ENCODE results near the gene UBE2H.
"Not testable (repeated sequence)": the region's sequence is repeated elsewhere in the genome, so short reads cannot be mapped to it uniquely, and the experiment has no call there.

UBE2H gene

DNA sequence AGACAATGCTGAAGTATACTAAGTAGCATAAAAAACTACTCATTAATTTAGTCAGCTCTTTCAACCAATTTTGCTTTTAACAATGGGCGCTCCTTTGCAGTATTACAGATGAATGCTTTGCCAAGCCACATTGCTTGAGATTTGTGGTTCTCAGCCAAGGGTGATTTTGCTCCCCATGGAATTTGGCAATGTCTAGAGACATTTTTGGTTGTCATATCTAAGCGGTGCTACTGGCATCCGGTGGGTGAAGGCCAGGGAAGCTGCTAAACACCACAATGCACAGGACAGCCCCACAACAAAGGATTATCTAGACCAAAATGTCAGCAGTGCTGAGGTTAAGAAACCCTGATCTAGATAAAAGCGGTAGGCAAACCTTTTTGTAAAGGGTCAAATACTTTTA, 112.0 kb downstream of the UBE2H start:
- no peak for DNase-seq

DNA sequence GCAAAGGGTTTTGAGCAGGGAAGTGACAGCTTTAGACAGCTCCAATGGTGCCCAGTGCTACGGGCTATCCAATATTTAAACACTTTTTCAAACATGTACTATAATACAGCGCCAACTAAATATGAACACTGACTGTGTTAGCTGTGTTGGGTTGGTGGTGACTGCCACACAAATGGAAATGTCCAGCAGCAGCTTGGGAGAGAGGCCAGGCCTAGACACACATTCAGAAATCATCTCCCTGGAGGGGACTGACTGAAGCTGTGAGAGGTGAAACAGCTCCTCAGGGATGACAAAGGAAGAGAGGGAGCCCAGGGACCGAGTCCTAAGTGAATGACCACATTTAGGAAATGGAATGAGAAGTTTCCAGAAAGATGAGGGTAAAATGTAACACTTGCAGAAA, 115.8 kb downstream of the UBE2H start:
- no peak for DNase-seq

DNA sequence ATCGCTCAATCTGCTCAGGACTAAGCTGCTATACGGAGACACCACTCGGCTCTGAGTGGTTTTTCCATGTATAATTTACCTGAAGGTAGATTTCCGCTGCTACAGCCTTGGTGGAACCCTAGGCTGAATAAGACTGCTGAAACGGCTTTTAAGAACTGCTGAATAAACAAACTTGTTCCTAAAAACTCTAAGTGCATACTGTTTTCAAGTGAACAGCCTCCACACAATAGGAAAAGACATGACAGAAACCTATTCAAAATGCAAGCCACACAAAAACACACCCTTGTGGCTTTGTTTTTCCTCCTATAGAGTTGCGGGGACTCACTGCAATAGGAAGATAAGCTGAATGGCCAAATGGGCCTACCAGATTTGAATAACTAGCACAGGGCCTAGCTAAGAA, 117.2 kb downstream of the UBE2H start:
- DNase-seq, result no peak

GRCh38 chr7:129833353-129833752, 119.4 kb downstream of the UBE2H start:
- not testable (repeated sequence) for DNase-seq

DNA sequence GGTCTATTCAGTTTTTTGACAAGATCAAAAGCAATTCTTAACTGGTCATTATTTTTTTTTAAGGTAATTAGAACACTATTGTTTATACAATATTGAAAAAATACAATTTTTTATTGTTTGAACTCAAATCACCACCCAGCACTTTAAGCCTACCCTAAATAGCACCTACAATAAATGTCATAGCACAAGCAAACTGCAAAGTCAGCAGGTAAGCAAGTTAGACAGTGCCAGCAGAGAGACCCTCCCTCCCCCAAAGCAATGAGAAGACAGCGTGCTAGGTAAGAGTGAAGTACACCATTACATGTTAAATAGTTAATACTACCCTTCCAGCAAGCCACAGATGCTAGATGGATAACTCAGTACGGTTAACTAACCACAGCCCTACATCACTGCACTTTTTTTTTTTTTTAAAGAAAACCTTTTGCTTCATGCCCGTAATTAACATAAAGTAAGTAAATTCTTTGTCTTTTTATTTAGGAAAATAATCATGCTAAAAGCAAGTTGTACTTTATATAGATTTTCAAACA, 120.0 kb downstream of the UBE2H start:
- DNase-seq, result no peak

DNA sequence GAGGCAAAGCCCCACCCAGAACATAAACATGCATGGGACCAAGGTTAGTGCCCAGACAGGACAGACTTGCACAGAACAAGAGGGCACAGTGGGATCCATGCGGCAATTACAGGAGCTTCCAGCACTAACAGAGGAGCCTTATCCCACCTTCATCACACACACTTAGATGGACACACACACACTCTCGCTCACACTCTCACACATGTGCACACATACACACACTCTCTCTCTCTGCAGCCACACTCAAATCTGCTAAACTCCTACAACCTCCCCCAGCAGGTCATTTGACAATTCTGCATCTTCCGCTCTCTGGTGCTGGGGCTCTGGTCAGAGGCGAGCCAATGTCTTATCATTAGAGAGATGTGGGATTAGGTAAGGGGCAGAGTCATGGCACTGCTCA, 120.5 kb downstream of the UBE2H start:
- no peak for DNase-seq

DNA sequence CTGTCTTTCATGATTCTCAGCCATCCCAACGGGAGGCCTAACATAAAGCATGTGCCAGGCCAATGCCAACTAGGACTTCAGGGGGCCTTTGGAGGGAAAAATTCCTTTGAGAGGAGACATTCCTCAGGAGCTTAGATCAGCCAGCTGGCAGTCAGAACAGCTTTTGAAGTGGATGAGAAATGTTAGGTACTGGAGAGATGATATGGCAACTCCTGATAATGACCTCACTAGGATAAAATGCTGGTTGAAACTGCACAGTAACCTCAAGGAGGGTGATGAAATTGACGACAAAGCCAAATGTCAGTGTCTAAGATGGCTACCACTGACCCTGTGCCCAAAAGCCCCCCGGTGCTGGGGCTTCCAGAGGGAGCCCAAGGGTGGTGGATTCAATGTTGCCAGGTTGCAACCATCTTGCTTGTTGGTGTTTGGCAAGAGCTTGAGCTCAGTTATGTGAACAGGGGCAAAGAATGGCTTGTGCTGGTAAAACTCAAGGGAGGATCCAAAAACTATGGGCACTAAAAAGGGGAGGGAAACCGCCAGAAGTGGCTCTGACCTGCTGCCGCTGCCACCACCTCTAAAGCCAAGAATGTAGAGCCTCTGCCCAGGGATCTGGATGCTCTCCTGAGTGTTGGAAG, 121.2 kb downstream of the UBE2H start:
- no peak for DNase-seq

GRCh38 chr7:129830949-129831348, 121.8 kb downstream of the UBE2H start:
- DNase-seq, result no peak

- peak; percentile 30 for DNase-seq
These were observed 122.8 kb downstream of the UBE2H start for GRCh38 chr7:129829737-129830631.

DNA sequence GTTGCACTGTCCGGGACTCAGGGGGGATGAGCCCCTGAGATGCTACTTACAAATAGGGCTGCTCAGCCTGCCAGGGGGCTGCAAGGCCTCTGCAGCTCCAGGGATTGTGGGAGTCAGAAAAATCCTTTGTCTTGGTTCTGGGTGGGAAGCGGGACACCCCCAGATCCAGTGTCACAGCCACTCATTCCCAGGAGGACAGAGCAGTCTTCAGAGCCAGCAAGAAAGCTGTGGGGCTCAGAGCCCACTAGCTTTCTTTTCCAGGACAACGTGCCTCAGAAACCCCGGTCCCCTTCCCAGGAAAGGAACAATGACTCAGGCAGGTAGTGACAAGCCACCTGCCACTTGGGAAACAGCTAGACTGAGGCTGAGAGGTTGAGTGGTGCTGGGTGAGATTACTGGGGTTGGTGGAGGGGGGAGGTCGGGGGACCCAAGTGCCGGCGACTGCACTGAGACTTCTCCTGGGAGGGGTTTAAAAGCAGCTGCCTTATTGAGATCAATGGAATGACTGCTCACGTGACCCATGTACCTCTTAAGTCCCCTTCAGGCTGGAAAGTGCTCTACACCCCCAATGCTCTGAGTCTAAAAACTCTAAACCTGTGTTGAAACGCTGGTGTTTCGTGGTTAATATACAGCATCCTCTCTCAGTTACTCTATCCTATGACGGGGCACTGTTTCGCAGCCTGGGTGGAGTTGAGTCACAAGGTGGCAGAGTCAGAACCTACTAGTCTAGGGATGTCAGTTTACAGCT, 123.6 kb downstream of the UBE2H start:
- DNase-seq, result no peak

DNA sequence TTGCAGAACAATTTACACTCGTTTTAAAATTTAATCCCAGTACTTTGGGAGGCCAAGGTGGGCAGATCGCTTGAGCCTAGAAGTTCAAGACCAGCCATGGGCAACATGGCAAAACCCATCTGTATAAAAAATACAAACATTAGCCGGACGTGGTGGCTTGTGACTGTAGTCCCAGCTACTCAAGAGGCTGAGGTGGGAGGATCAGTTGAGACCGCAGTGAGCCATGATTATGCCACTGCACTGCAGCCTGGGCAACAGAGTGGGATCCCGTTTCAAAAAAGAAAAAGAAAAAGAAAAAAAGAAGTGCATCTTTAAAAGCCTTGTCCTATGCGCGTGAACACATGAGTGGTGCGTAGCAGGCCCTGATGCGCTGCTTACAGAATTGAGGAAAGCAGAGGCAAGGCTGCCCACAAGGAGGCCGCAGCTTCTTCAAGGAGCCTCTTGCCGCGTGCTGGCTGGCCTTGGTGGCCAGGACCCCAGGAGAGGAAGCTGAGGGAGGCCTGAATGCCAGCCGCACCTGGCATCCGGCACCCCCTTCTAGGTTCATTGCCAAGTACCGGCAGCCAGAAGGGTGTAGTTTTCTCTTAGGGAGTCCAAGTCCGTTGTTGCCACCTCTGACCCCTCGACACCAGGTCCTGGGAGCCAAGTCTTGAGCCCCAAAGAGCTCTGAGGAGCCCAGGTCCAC, 124.5 kb downstream of the UBE2H start:
- DNase-seq, result no peak

DNA sequence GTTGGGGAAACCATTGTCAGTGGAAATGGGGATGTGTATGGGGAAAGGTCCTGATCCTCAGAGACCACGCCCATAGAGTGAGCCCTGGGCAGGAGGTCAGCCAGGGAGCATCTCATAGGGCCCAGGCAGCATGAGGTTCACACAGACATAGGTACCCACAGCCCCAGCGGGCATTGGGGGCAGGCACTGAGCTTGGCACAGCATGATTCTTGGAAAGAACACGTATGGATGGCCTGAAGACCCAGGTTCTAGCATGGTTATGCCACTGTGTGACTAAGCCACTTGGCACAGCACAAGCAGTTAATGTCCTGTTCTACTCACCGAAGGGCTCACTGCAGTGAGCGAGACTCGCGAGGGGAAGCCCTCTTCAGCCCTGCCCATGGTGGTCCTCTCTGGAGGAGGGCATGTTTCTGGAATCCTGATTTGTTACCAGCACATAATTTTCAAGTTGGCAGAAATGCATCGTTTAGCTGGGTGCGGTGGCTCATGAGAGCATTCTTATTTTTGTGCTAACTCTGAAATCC, 125.2 kb downstream of the UBE2H start:
- DNase-seq, result no peak

DNA sequence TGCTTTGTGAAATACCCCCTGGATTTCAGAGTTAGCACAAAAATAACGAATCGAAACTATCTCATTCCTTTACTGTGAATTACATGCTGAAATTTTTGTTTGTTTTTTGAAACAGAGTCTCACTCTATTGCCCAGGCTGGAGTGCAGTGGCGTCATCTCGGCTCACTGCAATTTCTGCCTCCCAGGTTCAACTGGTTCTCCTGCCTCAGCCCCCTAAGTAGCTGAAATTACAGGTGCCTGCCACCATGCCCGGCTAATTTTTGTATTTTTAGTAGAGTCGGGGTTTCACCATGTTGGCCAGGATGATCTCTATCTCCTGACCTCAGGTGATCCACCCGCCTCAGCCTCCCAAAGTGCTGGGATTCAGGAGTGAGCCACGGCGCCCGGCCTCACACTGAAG, 125.9 kb downstream of the UBE2H start:
- not testable (repeated sequence) for DNase-seq

- DNase-seq, result peak; percentile 84
These were observed 127.4 kb downstream of the UBE2H start for GRCh38 chr7:129825209-129825970.

DNA sequence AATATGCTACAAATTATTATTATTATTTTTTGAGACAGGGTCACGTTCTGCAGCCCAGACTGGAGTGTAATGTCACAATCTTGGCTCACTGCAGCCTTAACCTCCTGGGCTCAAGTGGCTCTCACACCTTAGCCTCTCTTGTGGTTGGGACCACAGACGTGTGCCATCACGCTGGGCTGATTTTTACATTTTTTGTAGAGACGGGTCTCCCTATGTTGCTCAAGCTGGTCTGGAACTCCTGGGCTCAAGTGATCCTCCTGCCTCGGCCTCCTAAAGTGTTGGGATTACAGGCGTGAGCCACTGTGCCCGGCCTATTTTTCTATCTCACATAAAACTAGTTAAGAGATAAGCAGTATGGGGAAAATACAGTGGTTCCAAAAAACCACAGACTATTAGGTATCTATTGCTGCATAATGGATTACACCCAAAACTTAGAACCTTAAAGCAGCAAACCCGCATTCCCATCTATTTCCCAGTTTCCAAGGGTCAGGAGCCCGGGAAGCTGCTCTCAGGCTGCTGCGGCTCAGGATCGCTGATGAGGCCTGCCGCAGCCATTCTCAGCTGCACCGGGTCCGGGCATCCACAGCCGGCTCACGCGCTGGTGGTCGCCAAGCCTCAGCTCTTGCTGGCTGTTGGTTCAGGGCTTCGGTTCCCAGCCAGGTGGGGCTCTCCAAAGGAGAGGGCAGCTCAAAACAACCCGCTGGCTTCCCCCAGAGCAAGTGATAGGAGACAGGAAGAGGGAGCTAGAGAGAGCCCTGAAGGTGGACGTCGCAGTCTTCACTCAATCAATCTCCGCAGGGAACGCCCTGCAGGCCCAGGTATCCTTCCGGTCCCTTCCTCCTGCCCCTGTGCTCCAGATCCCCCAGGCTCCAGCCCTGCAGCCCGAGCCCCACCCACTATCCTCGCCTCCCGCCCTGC, 128.2 kb downstream of the UBE2H start:
- DNase-seq, result peak; percentile 11

GRCh38 chr7:129823143-129823542, 129.6 kb downstream of the UBE2H start:
- not testable (repeated sequence) for DNase-seq

DNA sequence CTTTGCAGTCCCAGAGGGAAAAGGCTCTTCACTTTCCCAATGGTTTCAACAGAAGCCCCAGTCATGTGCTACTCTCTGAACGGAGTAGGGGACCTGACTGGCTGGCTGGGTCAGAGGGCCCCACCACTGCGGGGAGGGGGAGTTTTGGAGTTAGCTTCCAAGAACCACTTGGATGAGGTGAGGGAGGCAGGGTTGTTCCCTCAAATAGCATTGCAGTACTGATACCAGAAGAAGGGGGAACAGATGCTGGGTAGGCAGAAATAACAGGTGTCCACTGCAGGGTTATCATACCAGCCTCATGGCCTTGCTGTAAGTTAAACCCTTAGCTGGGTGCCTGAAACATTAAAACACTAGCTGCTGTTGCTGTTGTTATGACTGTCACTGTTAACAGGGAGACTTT, 131.3 kb downstream of the UBE2H start:
- DNase-seq, result no peak

DNA sequence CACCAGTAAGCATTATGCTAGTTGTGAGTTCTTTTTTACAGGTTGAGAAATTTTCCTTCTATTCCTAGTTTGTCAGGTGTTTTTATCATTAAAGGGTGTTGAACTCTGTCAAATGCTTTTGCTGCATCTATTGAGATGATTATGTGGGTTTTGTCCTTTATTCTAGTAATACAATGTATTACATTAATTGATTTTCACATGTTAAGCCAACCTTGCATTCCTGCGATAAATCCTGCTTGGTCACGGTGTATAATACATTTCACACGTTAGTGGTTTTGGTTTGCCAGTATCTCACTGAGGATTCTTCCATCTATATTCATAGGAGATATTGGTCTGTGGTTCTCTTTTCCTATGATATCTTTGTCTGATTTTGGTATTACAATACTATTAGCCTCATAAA, 136.0 kb downstream of the UBE2H start:
- no peak for DNase-seq

DNA sequence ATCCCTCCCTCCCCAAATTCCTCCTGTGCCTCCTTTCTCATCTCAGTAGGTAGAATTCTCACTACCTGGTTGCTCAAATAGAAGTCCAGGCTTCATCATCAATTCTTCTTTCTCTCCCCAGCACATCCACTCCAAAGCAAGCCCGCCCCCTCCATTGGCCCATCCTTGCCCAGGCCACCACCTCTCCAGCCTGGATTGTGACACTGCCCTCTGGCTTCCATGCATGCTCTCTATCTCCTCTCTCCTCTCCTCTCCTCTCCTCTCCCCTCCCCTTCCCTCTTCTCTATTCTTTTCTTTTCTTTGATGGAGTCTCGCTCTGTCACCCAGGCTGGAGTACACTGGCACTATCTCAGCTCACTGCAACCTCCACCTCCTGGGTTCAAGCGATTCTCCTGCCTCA, 144.9 kb downstream of the UBE2H start:
- no peak for DNase-seq

- no peak for DNase-seq
These were observed 147.7 kb downstream of the UBE2H start for GRCh38 chr7:129804890-129805719.
